GM23338 (cell line): ENCODE data around the gene ABCF3. TPM values are rescaled to one million over a fixed set of nuclear protein-coding genes. Genes with fewer than 3 reads are reported as not detected.

Experiments
- ATAC-seq: fragments of 200-7000 bp; cut with Tn5 transposase; 3 replicates; pipeline ENCODE4 v1.9.1; 2020
- DNase-seq: peaks from one replicate; pipeline ENCODE4 v3.0.0-alpha.2; 2015; ENCODE audit warnings: low spot score
- H2AFZ ChIP-seq: fragments of 200-600 bp; sonication (generic); 2 replicates; pipeline ENCODE4 v1.8.0; 2016; ENCODE audit warnings: antibody characterized with exemption, mild to moderate bottlenecking, moderate library complexity
- H3F3A ChIP-seq: fragments of 200-600 bp; sonication (generic); replicated peaks from 2 replicates; pipeline ENCODE4 v1.8.0; 2017; ENCODE audit warnings: antibody characterized with exemption, mixed run types, low read depth
- H3K27ac ChIP-seq: fragments of 200-600 bp; sonication (generic); 2 replicates; pipeline ENCODE4 v1.6.1; 2016; ENCODE audit warnings: low read depth
- H3K27me3 ChIP-seq: fragments of 200-600 bp; sonication (generic); 2 replicates; pipeline ENCODE4 v1.8.0; 2016; ENCODE audit warnings: mild to moderate bottlenecking, mixed run types, moderate library complexity; ENCODE audit not compliant: insufficient read depth
- H3K36me3 ChIP-seq: fragments of 200-600 bp; sonication (generic); 2 replicates; pipeline ENCODE4 v1.8.0; 2016; ENCODE audit warnings: mild to moderate bottlenecking; ENCODE audit not compliant: insufficient read depth
- H3K4me1 ChIP-seq: fragments of 200-600 bp; sonication (generic); 2 replicates; pipeline ENCODE4 v1.8.0; 2016; ENCODE audit warnings: mild to moderate bottlenecking, moderate library complexity; ENCODE audit not compliant: insufficient read depth
- H3K4me2 ChIP-seq: fragments of 200-600 bp; sonication (generic); 2 replicates; pipeline ENCODE4 v1.7.1; 2017; ENCODE audit warnings: mixed run types
- H3K4me3 ChIP-seq: fragments of 200-600 bp; sonication (generic); 2 replicates; pipeline ENCODE4 v1.6.1; 2016; ENCODE audit warnings: mixed run types
- H3K79me2 ChIP-seq: fragments of 200-600 bp; sonication (generic); replicated peaks from 2 replicates; pipeline ENCODE4 v1.8.0; 2017; ENCODE audit warnings: mild to moderate bottlenecking; ENCODE audit not compliant: insufficient read depth
- H3K9me2 ChIP-seq: fragments of 200-600 bp; sonication (generic); 2 replicates; pipeline ENCODE4 v1.8.0; 2017; ENCODE audit not compliant: insufficient read depth
- H4K20me1 ChIP-seq: fragments of 200-600 bp; sonication (generic); replicated peaks from 2 replicates; pipeline ENCODE4 v1.8.0; 2017; ENCODE audit warnings: mild to moderate bottlenecking; ENCODE audit not compliant: insufficient read depth
- H3K27ac Mint-ChIP-seq: 2 replicates; pipeline ENCODE4 v1.8.0; 2020; ENCODE audit warnings: inconsistent platforms, mild to moderate bottlenecking, moderate library complexity, mixed read lengths
- H3K27me3 Mint-ChIP-seq: 3 replicates; pipeline ENCODE4 v1.8.0; 2022; ENCODE audit warnings: low read depth, mild to moderate bottlenecking, moderate library complexity, mixed read lengths, inconsistent platforms; ENCODE audit not compliant: insufficient read depth, poor library complexity
- H3K36me3 Mint-ChIP-seq: 3 replicates; pipeline ENCODE4 v1.8.0; 2021; ENCODE audit warnings: low read depth, mild to moderate bottlenecking, inconsistent platforms, moderate library complexity, mixed read lengths
- H3K4me1 Mint-ChIP-seq: 3 replicates; pipeline ENCODE4 v1.8.0; 2020; ENCODE audit warnings: mild to moderate bottlenecking, inconsistent platforms, mixed read lengths
- H3K4me3 Mint-ChIP-seq: 3 replicates; pipeline ENCODE4 v1.8.0; 2021; ENCODE audit warnings: moderate library complexity, mild to moderate bottlenecking, inconsistent platforms, mixed read lengths
- H3K9me3 Mint-ChIP-seq: 3 replicates; pipeline ENCODE4 v1.8.0; 2020; ENCODE audit warnings: moderate library complexity, mild to moderate bottlenecking, inconsistent platforms, mixed read lengths
- EZH2 ChIP-seq: fragments of 200-600 bp; sonication (generic); IDR thresholded peaks from one replicate; pipeline ENCODE4 v1.8.0; 2017; ENCODE audit warnings: antibody characterized with exemption, mild to moderate bottlenecking, low read depth; ENCODE audit not compliant: unreplicated experiment
- EZH2phosphoT487 ChIP-seq: fragments of 200-600 bp; sonication (generic); IDR thresholded peaks from one replicate; pipeline ENCODE4 v1.8.1; 2018; ENCODE audit warnings: antibody characterized with exemption; ENCODE audit not compliant: unreplicated experiment
- JUNB ChIP-seq: IDR thresholded peaks from one replicate; pipeline ENCODE4 v1.6.1; 2016; ENCODE audit warnings: antibody characterized with exemption; ENCODE audit not compliant: unreplicated experiment
- POLR2AphosphoS5 ChIP-seq: IDR thresholded peaks from 2 replicates; pipeline ENCODE4 v1.6.1; 2016; ENCODE audit warnings: antibody characterized with exemption, low read depth
- STAT1 ChIP-seq: IDR thresholded peaks from one replicate; pipeline ENCODE4 v1.6.1; 2016; ENCODE audit warnings: antibody characterized with exemption; ENCODE audit not compliant: unreplicated experiment
- polyA plus RNA-seq: library from polyadenylated mRNA; unstranded; fragments of >200 nt; fragmentation: Nextera tagmentation; extraction: Ambion mirVana; gene quantifications from 2 replicates; pipeline ENCODE4 v1.2.1, GENCODE V29; 2016
- total RNA-seq: library from RNA; depleted of rRNA; stranded (reverse); fragments of >200 nt; shearing (Covaris generic); gene quantifications from 2 replicates; pipeline ENCODE4 v1.2.3, GENCODE V29; 2014
- TF ChIP-seq, protein P1 (sequence below): IDR thresholded peaks from one replicate; pipeline ENCODE4 v1.6.1; 2018; ENCODE audit warnings: antibody characterized with exemption; ENCODE audit not compliant: unreplicated experiment
- TF ChIP-seq, protein P2 (sequence below): fragments of 250-450 bp; sonication (Bioruptor Pico); IDR thresholded peaks from 2 replicates; pipeline ENCODE4 v1.5.0; 2020; ENCODE audit warnings: mild to moderate bottlenecking, moderate library complexity

Gene ABCF3
- total and polyA plus RNA-seq, 2 experiments from 2014 or later: 33.4 to 48.9 TPM

- H3K4me1 ChIP-seq: no peaks in the 10 kb centered on the region
- H2AFZ ChIP-seq: peak within 1 kb of the TSS; percentile 91
- H3K4me1 Mint-ChIP-seq: peaks cover 5% of the 10 kb centered on the region
- H3K79me2 ChIP-seq: no peaks in the 10 kb centered on the region
- DNase-seq (peak; percentile 83), ATAC-seq (peak; percentile 87)
- peak within 1 kb of the TSS; percentile 67 for H3K4me3 Mint-ChIP-seq
- peaks cover 58% of the 10 kb centered on the region for H3K27me3 Mint-ChIP-seq
- TF ChIP-seq JUNB (no peak), STAT1 (no peak), EZH2 (peak; percentile 85), POLR2AphosphoS5 (peak; percentile 24; the same call in 1 of the 2 replicates), EZH2phosphoT487 (peak; percentile 41)
- TF ChIP-seq, protein P1, sequence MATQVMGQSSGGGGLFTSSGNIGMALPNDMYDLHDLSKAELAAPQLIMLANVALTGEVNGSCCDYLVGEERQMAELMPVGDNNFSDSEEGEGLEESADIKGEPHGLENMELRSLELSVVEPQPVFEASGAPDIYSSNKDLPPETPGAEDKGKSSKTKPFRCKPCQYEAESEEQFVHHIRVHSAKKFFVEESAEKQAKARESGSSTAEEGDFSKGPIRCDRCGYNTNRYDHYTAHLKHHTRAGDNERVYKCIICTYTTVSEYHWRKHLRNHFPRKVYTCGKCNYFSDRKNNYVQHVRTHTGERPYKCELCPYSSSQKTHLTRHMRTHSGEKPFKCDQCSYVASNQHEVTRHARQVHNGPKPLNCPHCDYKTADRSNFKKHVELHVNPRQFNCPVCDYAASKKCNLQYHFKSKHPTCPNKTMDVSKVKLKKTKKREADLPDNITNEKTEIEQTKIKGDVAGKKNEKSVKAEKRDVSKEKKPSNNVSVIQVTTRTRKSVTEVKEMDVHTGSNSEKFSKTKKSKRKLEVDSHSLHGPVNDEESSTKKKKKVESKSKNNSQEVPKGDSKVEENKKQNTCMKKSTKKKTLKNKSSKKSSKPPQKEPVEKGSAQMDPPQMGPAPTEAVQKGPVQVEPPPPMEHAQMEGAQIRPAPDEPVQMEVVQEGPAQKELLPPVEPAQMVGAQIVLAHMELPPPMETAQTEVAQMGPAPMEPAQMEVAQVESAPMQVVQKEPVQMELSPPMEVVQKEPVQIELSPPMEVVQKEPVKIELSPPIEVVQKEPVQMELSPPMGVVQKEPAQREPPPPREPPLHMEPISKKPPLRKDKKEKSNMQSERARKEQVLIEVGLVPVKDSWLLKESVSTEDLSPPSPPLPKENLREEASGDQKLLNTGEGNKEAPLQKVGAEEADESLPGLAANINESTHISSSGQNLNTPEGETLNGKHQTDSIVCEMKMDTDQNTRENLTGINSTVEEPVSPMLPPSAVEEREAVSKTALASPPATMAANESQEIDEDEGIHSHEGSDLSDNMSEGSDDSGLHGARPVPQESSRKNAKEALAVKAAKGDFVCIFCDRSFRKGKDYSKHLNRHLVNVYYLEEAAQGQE: no peak
- TF ChIP-seq, protein P2, sequence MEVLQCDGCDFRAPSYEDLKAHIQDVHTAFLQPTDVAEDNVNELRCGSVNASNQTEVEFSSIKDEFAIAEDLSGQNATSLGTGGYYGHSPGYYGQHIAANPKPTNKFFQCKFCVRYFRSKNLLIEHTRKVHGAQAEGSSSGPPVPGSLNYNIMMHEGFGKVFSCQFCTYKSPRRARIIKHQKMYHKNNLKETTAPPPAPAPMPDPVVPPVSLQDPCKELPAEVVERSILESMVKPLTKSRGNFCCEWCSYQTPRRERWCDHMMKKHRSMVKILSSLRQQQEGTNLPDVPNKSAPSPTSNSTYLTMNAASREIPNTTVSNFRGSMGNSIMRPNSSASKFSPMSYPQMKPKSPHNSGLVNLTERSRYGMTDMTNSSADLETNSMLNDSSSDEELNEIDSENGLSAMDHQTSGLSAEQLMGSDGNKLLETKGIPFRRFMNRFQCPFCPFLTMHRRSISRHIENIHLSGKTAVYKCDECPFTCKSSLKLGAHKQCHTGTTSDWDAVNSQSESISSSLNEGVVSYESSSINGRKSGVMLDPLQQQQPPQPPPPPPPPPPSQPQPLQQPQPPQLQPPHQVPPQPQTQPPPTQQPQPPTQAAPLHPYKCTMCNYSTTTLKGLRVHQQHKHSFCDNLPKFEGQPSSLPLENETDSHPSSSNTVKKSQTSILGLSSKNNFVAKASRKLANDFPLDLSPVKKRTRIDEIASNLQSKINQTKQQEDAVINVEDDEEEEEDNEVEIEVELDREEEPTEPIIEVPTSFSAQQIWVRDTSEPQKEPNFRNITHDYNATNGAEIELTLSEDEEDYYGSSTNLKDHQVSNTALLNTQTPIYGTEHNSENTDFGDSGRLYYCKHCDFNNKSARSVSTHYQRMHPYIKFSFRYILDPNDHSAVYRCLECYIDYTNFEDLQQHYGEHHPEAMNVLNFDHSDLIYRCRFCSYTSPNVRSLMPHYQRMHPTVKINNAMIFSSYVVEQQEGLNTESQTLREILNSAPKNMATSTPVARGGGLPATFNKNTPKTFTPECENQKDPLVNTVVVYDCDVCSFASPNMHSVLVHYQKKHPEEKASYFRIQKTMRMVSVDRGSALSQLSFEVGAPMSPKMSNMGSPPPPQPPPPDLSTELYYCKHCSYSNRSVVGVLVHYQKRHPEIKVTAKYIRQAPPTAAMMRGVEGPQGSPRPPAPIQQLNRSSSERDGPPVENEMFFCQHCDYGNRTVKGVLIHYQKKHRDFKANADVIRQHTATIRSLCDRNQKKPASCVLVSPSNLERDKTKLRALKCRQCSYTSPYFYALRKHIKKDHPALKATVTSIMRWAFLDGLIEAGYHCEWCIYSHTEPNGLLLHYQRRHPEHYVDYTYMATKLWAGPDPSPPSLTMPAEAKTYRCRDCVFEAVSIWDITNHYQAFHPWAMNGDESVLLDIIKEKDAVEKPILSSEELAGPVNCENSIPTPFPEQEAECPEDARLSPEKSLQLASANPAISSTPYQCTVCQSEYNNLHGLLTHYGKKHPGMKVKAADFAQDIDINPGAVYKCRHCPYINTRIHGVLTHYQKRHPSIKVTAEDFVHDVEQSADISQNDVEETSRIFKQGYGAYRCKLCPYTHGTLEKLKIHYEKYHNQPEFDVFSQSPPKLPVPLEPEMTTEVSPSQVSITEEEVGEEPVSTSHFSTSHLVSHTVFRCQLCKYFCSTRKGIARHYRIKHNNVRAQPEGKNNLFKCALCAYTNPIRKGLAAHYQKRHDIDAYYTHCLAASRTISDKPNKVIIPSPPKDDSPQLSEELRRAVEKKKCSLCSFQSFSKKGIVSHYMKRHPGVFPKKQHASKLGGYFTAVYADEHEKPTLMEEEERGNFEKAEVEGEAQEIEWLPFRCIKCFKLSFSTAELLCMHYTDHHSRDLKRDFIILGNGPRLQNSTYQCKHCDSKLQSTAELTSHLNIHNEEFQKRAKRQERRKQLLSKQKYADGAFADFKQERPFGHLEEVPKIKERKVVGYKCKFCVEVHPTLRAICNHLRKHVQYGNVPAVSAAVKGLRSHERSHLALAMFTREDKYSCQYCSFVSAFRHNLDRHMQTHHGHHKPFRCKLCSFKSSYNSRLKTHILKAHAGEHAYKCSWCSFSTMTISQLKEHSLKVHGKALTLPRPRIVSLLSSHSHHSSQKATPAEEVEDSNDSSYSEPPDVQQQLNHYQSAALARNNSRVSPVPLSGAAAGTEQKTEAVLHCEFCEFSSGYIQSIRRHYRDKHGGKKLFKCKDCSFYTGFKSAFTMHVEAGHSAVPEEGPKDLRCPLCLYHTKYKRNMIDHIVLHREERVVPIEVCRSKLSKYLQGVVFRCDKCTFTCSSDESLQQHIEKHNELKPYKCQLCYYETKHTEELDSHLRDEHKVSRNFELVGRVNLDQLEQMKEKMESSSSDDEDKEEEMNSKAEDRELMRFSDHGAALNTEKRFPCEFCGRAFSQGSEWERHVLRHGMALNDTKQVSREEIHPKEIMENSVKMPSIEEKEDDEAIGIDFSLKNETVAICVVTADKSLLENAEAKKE (CRISPR knock-in tag): no peak
- peak within 1 kb of the TSS; percentile 90 for H3K4me2 ChIP-seq
- H3K36me3 Mint-ChIP-seq: no peaks in the 10 kb centered on the region; the same call in 2 of the 3 replicates
- H3K4me3 ChIP-seq: peak within 1 kb of the TSS; percentile 63
- H4K20me1 ChIP-seq: 0 out of 2 replicates have a peak, but pooled peaks cover 6% of the 10 kb centered on the region
- H3F3A ChIP-seq: no peaks in the 10 kb centered on the region
- no peaks in the 10 kb centered on the region for H3K36me3 ChIP-seq
- no peak within 1 kb of the TSS for H3K27ac Mint-ChIP-seq
- no peaks in the 10 kb centered on the region for H3K9me2 ChIP-seq
- peaks cover 84% of the 10 kb centered on the region for H3K27me3 ChIP-seq
- H3K9me3 Mint-ChIP-seq: no peaks in the 10 kb centered on the region; the same call in 2 of the 3 replicates
- H3K27ac ChIP-seq: no peak within 1 kb of the TSS
Observed at GRCh38 chr3:184229394-184230080, 43.5 kb downstream of the ABCF3 start, which contains the start of gene VWA5B2. VWA5B2 (plus strand) TSS chr3:184229585; CDS start chr3:184230529, 944 bp downstream.
